Keratinocyte (primary cell): ENCODE results near the gene TMEM151B. TPM values are rescaled to one million over a fixed set of nuclear protein-coding genes. Genes with fewer than 3 reads are reported as not detected.

ENCODE experiments used
- DNase-seq: peaks from one replicate; pipeline ENCODE4 v3.0.0-alpha.2; 2011; ENCODE audit warnings: low read depth, missing footprints, low spot score
- FAIRE-seq: peaks from 2 replicates; lab custom pipeline; 2011; peaks lifted over from hg19 to GRCh38; lab: Jason Lieb, UNC
- H2AFZ ChIP-seq: 2 replicates; pipeline ENCODE4 v1.6.0; 2012; ENCODE audit warnings: low read length, control low read depth, inconsistent platforms; ENCODE audit not compliant: control insufficient read depth
- H3K27ac ChIP-seq: 2 replicates; pipeline ENCODE4 v1.5.1; 2011; ENCODE audit warnings: low read length; ENCODE audit not compliant: control insufficient read depth, insufficient read depth
- H3K27me3 ChIP-seq: 3 replicates; pipeline ENCODE4 v1.6.0; 2011; ENCODE audit warnings: low read length; ENCODE audit not compliant: control insufficient read depth, insufficient read depth; ENCODE audit errors: extremely low read depth
- H3K36me3 ChIP-seq, 2 experiments: 2 replicates in 1 of 2; 3 replicates in 1 of 2; pipeline ENCODE4 v1.5.1; 2011; ENCODE audit warnings: low read length in 2 of 2, mild to moderate bottlenecking in 1 of 2; ENCODE audit not compliant: control insufficient read depth in 2 of 2, insufficient read depth in 2 of 2; ENCODE audit errors: extremely low read depth in 1 of 2
- H3K4me1 ChIP-seq: 3 replicates; pipeline ENCODE4 v1.5.1; 2011; ENCODE audit warnings: low read length; ENCODE audit not compliant: control insufficient read depth, insufficient read depth; ENCODE audit errors: extremely low read depth
- H3K4me2 ChIP-seq: 3 replicates; pipeline ENCODE4 v1.6.0; 2011; ENCODE audit warnings: low read depth, low read length; ENCODE audit not compliant: control insufficient read depth, insufficient read depth; ENCODE audit errors: extremely low read depth
- H3K4me3 ChIP-seq, 3 experiments: fragments of 200-600 bp in 1 of 3; sonication (generic) in 1 of 3; 2 replicates in 2 of 3; 3 replicates in 1 of 3; pipeline ENCODE4 v1.5.1; 2011 to 2016; ENCODE audit warnings: low read length in 3 of 3, mild to moderate bottlenecking in 3 of 3, control low read depth in 2 of 3, inconsistent platforms in 1 of 3, low read depth in 1 of 3, mixed read lengths in 1 of 3, mixed run types in 1 of 3, moderate library complexity in 1 of 3; ENCODE audit not compliant: control insufficient read depth in 2 of 3, insufficient read depth in 2 of 3; ENCODE audit errors: extremely low read depth in 1 of 3
- H3K79me2 ChIP-seq: 2 replicates; pipeline ENCODE4 v1.6.0; 2012; ENCODE audit warnings: low read length; ENCODE audit not compliant: control insufficient read depth, insufficient read depth
- H3K9ac ChIP-seq: 3 replicates; pipeline ENCODE4 v1.6.0; 2011; ENCODE audit warnings: low read length; ENCODE audit not compliant: control insufficient read depth, insufficient read depth; ENCODE audit errors: extremely low read depth
- H3K9me1 ChIP-seq: 3 replicates; pipeline ENCODE4 v1.6.0; 2011; ENCODE audit warnings: low read length; ENCODE audit not compliant: control insufficient read depth, insufficient read depth; ENCODE audit errors: extremely low read depth
- H3K9me3 ChIP-seq: 2 replicates; pipeline ENCODE4 v1.5.1; 2012; ENCODE audit warnings: low read depth, low read length; ENCODE audit not compliant: control insufficient read depth
- H4K20me1 ChIP-seq: 3 replicates; pipeline ENCODE4 v1.6.0; 2011; ENCODE audit warnings: low read length; ENCODE audit not compliant: control insufficient read depth, insufficient read depth; ENCODE audit errors: extremely low read depth
- EZH2 ChIP-seq: IDR thresholded peaks from one replicate; pipeline ENCODE4 v1.6.1; 2012; ENCODE audit warnings: inconsistent platforms, mild to moderate bottlenecking, low read length, moderate library complexity
- dilution Hi-C: fragments of 300-500 bp; cut with MboI; formaldehyde crosslinking; loops from one replicate; pipeline ENCODE4 v1.7.0; 2020; ENCODE audit warnings: low sequenced_read_pairs; ENCODE audit not compliant: extremely low pct_ligation_motif_present
- polyA plus RNA-seq, 5 experiments: library from polyadenylated mRNA; depleted of rRNA in 3 of 5; stranded (reverse) in 3 of 5; stranded (forward) in 1 of 5; unstranded in 1 of 5; fragments of >200 nt; gene quantifications; 1 replicate in 1 of 5; 2 replicates in 3 of 5; 3 replicates in 1 of 5; pipeline versions ENCODE4 v1.2.1 to v1.2.3, GENCODE V29; 2011 to 2012; ENCODE audit warnings: missing spikeins in 2 of 5, low read depth in 1 of 5, low replicate concordance in 1 of 5
- TF ChIP-seq, protein P1 (sequence below), 3 experiments: IDR thresholded peaks in 1 of 3; conservative IDR thresholded peaks in 1 of 3; optimal IDR thresholded peaks in 1 of 3; 2 replicates in 2 of 3; 3 replicates in 1 of 3; pipeline versions ENCODE3 to v1.5.1; 2011; ENCODE audit warnings: low read length in 3 of 3, mild to moderate bottlenecking in 3 of 3, moderate library complexity in 2 of 3, control low read depth in 1 of 3, inconsistent platforms in 1 of 3; ENCODE audit not compliant: insufficient read depth in 2 of 3; ENCODE audit errors: extremely low read depth in 1 of 3

Gene TMEM151B
- polyA plus RNA-seq, 1 donor (not counting 4 experiments of a cell fraction or from before 2014, with no cell fraction given): not detected

DNA sequence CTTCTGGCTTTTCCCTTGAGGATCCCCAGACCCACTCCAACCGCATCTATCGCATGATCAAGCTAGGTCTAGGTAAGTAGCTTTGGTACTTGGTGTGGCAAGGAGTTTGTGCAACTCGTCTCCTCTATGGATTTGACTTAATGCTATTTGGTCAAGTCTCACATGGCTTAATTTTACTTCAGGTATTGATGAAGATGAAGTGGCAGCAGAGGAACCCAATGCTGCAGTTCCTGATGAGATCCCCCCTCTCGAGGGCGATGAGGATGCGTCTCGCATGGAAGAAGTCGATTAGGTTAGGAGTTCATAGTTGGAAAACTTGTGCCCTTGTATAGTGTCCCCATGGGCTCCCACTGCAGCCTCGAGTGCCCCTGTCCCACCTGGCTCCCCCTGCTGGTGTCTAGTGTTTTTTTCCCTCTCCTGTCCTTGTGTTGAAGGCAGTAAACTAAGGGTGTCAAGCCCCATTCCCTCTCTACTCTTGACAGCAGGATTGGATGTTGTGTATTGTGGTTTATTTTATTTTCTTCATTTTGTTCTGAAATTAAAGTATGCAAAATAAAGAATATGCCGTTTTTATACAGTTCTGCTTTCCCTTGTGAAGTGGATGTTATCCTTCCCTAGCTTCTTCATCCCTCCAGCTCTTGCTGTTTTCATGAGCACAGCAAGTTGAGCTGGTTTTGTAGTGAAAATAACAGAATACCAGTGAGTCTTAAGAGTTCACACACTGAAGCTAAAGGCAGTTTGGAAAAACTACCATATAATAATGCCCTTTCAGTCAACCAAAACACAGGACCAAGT, 16.7 kb upstream of the TMEM151B start:
- peak; percentile 13 for FAIRE-seq
- Histone ChIP-seq H3K27me3 (no peaks in the 10 kb centered on the region), H3K36me3 (peaks cover 50 to 73% of the 10 kb centered on the region in 2 experiments), H3K4me3 (no peak overlapping the region), H3K9ac (no peak overlapping the region), H3K4me1 (peaks cover 31% of the 10 kb centered on the region), H3K27ac (no peak overlapping the region), H4K20me1 (peaks cover 72% of the 10 kb centered on the region), H2AFZ (no peak overlapping the region), H3K9me3 (no peaks in the 10 kb centered on the region), H3K9me1 (peaks cover 6% of the 10 kb centered on the region), H3K79me2 (peaks cover 61% of the 10 kb centered on the region), H3K4me2 (no peak overlapping the region)
- TF ChIP-seq EZH2: no peak
- TF ChIP-seq, protein P1, sequence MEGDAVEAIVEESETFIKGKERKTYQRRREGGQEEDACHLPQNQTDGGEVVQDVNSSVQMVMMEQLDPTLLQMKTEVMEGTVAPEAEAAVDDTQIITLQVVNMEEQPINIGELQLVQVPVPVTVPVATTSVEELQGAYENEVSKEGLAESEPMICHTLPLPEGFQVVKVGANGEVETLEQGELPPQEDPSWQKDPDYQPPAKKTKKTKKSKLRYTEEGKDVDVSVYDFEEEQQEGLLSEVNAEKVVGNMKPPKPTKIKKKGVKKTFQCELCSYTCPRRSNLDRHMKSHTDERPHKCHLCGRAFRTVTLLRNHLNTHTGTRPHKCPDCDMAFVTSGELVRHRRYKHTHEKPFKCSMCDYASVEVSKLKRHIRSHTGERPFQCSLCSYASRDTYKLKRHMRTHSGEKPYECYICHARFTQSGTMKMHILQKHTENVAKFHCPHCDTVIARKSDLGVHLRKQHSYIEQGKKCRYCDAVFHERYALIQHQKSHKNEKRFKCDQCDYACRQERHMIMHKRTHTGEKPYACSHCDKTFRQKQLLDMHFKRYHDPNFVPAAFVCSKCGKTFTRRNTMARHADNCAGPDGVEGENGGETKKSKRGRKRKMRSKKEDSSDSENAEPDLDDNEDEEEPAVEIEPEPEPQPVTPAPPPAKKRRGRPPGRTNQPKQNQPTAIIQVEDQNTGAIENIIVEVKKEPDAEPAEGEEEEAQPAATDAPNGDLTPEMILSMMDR (optimal IDR thresholded peaks at IDR 0.05 in 1 of 3, IDR thresholded peaks at IDR 0.05 in 1 of 3, conservative IDR thresholded peaks at IDR 0.05 in 1 of 3; ENCODE audit: extremely low read depth in 1 of 3, insufficient read depth in 2 of 3, low read length in 3 of 3): peak; percentile 49 to 64 (median 54)
- dilution Hi-C loops: no loop called here
- DNase-seq: no peak

DNA sequence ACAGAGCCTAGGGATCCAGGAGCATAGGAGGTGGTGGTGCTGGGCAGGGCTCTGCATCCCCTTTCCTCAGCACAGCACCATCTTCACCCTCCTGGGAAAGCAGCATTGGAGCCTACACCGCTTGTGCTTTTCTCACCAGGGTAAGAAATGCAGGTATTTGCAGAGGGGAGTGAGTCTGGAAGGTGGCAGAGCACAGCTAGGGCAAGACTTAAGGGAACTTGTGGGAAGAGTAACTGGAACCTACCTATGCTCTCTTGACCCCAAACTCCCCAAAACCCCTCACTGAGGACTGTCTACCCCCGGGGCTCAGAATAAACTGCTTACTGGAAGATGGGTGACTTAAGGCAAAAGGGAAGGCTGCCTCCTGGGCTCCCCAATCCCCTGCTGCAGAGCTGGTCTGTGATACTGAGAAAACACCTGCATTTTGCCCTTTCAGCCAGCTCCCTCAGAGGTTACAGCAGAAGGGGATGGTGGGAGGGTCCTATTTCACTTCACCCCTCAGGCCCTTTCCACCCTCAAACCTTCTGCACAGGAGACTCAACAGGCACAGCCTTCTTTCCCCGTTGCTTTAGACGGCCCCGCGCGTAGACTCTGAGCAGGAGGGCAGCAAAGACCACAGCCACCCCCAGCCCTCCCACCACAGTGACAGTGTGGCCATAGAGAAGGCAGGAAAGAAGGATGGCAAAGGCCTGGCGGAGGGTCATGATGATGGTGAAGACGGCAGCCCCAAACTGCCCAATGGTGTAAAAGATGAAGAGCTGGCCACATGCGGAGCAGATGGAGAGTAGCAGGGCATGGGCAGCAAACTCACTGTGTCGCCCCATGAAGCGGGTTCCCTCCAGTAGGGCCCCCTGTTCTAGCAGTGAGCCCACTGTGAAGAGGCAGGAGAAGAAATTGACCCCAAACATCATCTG, 15.8 kb upstream of the TMEM151B start:
- dilution Hi-C loops: no loop called here
- TF ChIP-seq EZH2: no peak
- TF ChIP-seq, protein P1 (optimal IDR thresholded peaks at IDR 0.05 in 1 of 3, IDR thresholded peaks at IDR 0.05 in 1 of 3, conservative IDR thresholded peaks at IDR 0.05 in 1 of 3; ENCODE audit: extremely low read depth in 1 of 3, insufficient read depth in 2 of 3, low read length in 3 of 3): no peak
- H3K79me2 ChIP-seq: peaks cover 52% of the 10 kb centered on the region
- no peak overlapping the region for H3K4me3 ChIP-seq
- peaks cover 63% of the 10 kb centered on the region for H4K20me1 ChIP-seq
- DNase-seq: no peak
- H3K36me3 ChIP-seq: peaks cover 46 to 66% of the 10 kb centered on the region in 2 experiments
- no peak overlapping the region for H3K4me2 ChIP-seq
- H3K4me1 ChIP-seq: peaks cover 23% of the 10 kb centered on the region
- H3K27ac ChIP-seq: no peak overlapping the region
- H3K9me1 ChIP-seq: peaks cover 2% of the 10 kb centered on the region
- no peaks in the 10 kb centered on the region for H3K9me3 ChIP-seq
- H3K9ac ChIP-seq: no peak overlapping the region
- FAIRE-seq: no peak
- no peaks in the 10 kb centered on the region for H3K27me3 ChIP-seq
- no peak overlapping the region for H2AFZ ChIP-seq
